Gastrocnemius medialis (tissue), 4 donors: ENCODE measurements around the gene LZTS3. TPM values are rescaled to one million over a fixed set of nuclear protein-coding genes. Genes with fewer than 3 reads are reported as not detected.

Source experiments
- ATAC-seq, 2 donors: fragments of 150-250 bp; one replicate each; pipeline ENCODE4 v1.9.1; 2016
- DNase-seq, 2 donors: peaks; one replicate each; pipeline ENCODE4 v3.0.0-alpha.2; 2019
- H3K27ac ChIP-seq, 4 donors: fragments of 200-600 bp; sonication (generic); 1 replicate in 1 of 4; 2 replicates in 3 of 4; pipeline ENCODE4 v1.5.1; 2016 to 2018; ENCODE audit warnings: mild to moderate bottlenecking in 2 of 4, moderate library complexity in 1 of 4
- H3K27me3 ChIP-seq, 3 donors: fragments of 200-600 bp; sonication (generic) in 2 of 3; 1 replicate in 1 of 3; 2 replicates in 2 of 3; pipeline versions ENCODE4 v1.5.1 to v1.6.0; 2016 to 2019; ENCODE audit warnings: mild to moderate bottlenecking in 1 of 3, moderate library complexity in 1 of 3
- H3K36me3 ChIP-seq, 2 donors: fragments of 200-600 bp; sonication (generic) in 1 of 2; one replicate each; pipeline ENCODE4 v1.5.1; 2017 to 2018
- H3K4me1 ChIP-seq, 2 donors: fragments of 200-600 bp; sonication (generic) in 1 of 2; one replicate each; pipeline ENCODE4 v1.5.1; 2016 to 2017; ENCODE audit warnings: mild to moderate bottlenecking in 2 of 2
- H3K4me3 ChIP-seq, 4 donors: fragments of 200-600 bp; sonication (generic) in 3 of 4; 1 replicate in 1 of 4; 2 replicates in 3 of 4; pipeline ENCODE4 v1.5.1; 2016 to 2019; ENCODE audit warnings: mild to moderate bottlenecking in 2 of 4
- H3K9me3 ChIP-seq, 3 donors: fragments of 200-600 bp; sonication (generic) in 2 of 3; 1 replicate in 1 of 3; 2 replicates in 2 of 3; pipeline ENCODE4 v1.5.1; 2016 to 2019
- POLR2A ChIP-seq, 2 donors: fragments of 450-650 bp; IDR thresholded peaks; one replicate each; pipeline ENCODE4 v1.6.1; 2017; ENCODE audit warnings: antibody characterized with exemption in 2 of 2, mild to moderate bottlenecking in 2 of 2, moderate library complexity in 2 of 2
- in situ Hi-C, 4 donors: fragments of 200-750 bp; cut with MboI; loops; one replicate each; pipeline versions ENCODE4 v1.15.0 to v1.8.0; 2017; ENCODE audit warnings: low sequenced_read_pairs in 4 of 4
- intact Hi-C: fragments of 100-400 bp; cut with DNase I; formaldehyde crosslinking; loops from one replicate; pipeline ENCODE4 v1.15.1; 2023; ENCODE audit warnings: low total_unique reads
- total RNA-seq, 4 donors: library from RNA; depleted of rRNA; stranded (reverse); fragments of >200 nt; gene quantifications; one replicate each; pipeline versions ENCODE4 v1.1.0 to v1.2.3, GENCODE V29; 2016
- TF ChIP-seq, protein P1 (sequence below), 5 experiments: fragments of 450-650 bp in 3 of 5; fragments of 200-600 bp in 2 of 5; sonication (generic) in 2 of 5; IDR thresholded peaks in 4 of 5; conservative IDR thresholded peaks in 1 of 5; 1 replicate in 4 of 5; 2 replicates in 1 of 5; pipeline ENCODE4 v1.5.1; 2016 to 2019; ENCODE audit warnings: antibody characterized with exemption in 5 of 5, mild to moderate bottlenecking in 3 of 5, moderate library complexity in 3 of 5

The LZTS3 gene
- total RNA-seq, 4 donors from 2014 or later, result 15.3 to 33.4 (median 18.9) TPM

- ATAC-seq, result no peak
- peaks cover 9% of the 10 kb centered on the region in 2 donors for H3K4me1 ChIP-seq
- TF ChIP-seq, protein P1, sequence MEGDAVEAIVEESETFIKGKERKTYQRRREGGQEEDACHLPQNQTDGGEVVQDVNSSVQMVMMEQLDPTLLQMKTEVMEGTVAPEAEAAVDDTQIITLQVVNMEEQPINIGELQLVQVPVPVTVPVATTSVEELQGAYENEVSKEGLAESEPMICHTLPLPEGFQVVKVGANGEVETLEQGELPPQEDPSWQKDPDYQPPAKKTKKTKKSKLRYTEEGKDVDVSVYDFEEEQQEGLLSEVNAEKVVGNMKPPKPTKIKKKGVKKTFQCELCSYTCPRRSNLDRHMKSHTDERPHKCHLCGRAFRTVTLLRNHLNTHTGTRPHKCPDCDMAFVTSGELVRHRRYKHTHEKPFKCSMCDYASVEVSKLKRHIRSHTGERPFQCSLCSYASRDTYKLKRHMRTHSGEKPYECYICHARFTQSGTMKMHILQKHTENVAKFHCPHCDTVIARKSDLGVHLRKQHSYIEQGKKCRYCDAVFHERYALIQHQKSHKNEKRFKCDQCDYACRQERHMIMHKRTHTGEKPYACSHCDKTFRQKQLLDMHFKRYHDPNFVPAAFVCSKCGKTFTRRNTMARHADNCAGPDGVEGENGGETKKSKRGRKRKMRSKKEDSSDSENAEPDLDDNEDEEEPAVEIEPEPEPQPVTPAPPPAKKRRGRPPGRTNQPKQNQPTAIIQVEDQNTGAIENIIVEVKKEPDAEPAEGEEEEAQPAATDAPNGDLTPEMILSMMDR (IDR thresholded peaks at IDR 0.05 in 4 of 5, conservative IDR thresholded peaks at IDR 0.05 in 1 of 5), result no peak
- TF ChIP-seq POLR2A (IDR thresholded peaks at IDR 0.05), result no peak
- in situ Hi-C loops (no loop called here), intact Hi-C loops (no loop called here)
- H3K4me3 ChIP-seq, result peak overlapping the region in 1 of 4 donors; percentile 24
- no peaks in the 10 kb centered on the region for H3K36me3 ChIP-seq
- no peak overlapping the region for H3K27ac ChIP-seq
- DNase-seq, result no peak
- H3K9me3 ChIP-seq, result no peaks in the 10 kb centered on the region
- no peaks in the 10 kb centered on the region for H3K27me3 ChIP-seq
These were observed 7.6 kb downstream of the LZTS3 start for GRCh38 chr20:3165473-3166337.

GRCh38 chr20:3164763-3165410 is 8.5 kb downstream of the LZTS3 start:
- Histone ChIP-seq H3K36me3 (no peaks in the 10 kb centered on the region), H3K9me3 (no peaks in the 10 kb centered on the region), H3K4me3 (peak overlapping the region in 1 of 4 donors; percentile 24), H3K27me3 (no peaks in the 10 kb centered on the region), H3K27ac (no peak overlapping the region), H3K4me1 (peaks cover 9% of the 10 kb centered on the region in 2 donors)
- DNase-seq (no peak), ATAC-seq (no peak)
- intact Hi-C loops (no loop called here), in situ Hi-C loops (no loop called here)
- TF ChIP-seq, protein P1 (IDR thresholded peaks at IDR 0.05 in 4 of 5, conservative IDR thresholded peaks at IDR 0.05 in 1 of 5), result no peak
- no peak for TF ChIP-seq POLR2A (IDR thresholded peaks at IDR 0.05)

GRCh38 chr20:3164043-3164762 is 9.1 kb downstream of the LZTS3 start:
- intact Hi-C loops, result no loop called here
- DNase-seq (no peak), ATAC-seq (no peak)
- Histone ChIP-seq H3K4me3 (peak overlapping the region in 1 of 4 donors; percentile 24), H3K36me3 (no peaks in the 10 kb centered on the region), H3K4me1 (peaks cover 9% of the 10 kb centered on the region in 2 donors), H3K27ac (peak overlapping the region in 3 of 4 donors; percentile 52 to 68 (median 61)), H3K27me3 (no peaks in the 10 kb centered on the region), H3K9me3 (no peaks in the 10 kb centered on the region)
- TF ChIP-seq, protein P1 (IDR thresholded peaks at IDR 0.05 in 4 of 5, conservative IDR thresholded peaks at IDR 0.05 in 1 of 5), result no peak
- no peak for TF ChIP-seq POLR2A (IDR thresholded peaks at IDR 0.05)
- in situ Hi-C loops, result no loop called here

DNA sequence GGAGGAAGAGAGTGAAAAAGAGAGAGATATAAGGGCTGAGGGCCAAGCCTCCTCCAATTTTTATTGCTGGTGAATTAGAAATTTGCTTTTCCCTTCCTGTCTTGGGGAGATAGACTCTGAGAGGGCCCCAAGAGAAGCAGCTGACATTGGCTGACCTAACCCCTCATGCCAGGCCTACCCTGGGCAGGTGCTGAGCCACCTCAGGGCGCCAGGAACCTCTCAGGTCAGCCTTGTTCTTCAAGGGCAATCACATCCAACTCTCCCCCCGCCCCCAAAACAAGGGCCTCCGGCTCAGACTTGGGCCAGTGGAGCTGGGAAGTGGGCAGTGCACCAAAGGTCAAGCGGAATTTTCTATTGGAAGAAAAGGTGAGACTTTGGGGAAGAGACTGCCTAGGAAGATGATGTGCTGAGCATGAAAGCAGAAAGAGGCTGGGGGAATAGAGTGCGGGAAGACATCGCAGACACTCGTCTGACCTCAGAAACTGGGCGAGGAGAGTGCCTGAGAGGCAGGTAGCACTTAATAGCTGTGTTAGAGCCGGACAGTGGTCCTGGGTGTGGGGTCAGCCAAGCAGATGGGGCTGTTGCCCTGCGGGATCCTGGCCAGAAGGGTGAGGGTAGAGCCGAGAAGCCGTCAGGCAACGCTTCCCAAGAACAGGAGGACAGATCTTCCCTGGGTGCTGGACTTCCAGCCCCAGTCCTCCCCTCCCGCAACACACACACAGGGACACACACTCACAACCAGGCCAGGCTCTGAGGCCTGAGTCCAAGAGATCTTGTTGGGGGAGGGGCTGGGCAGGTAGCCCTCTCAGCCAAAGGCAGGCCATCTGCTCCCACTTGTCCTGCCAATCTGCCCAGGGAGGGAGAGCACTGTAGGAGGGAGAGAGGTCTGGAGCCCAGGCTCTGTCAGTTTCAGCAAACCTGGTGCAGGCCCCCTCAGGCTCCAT is 10.0 kb downstream of the LZTS3 start:
- DNase-seq, result peak; percentile 24 to 52
- H3K4me3 ChIP-seq, result no peak overlapping the region
- H3K9me3 ChIP-seq, result no peaks in the 10 kb centered on the region
- TF ChIP-seq, protein P1 (IDR thresholded peaks at IDR 0.05 in 4 of 5, conservative IDR thresholded peaks at IDR 0.05 in 1 of 5), result no peak
- TF ChIP-seq POLR2A (IDR thresholded peaks at IDR 0.05), result no peak
- ATAC-seq, result peak in 1 of 2 donors; percentile 13
- H3K27ac ChIP-seq, result peak overlapping the region; percentile 52 to 68 (median 61)
- in situ Hi-C loops, result no loop called here
- intact Hi-C loops, result no loop called here
- peaks cover 12 to 14% of the 10 kb centered on the region in 2 donors for H3K4me1 ChIP-seq
- no peaks in the 10 kb centered on the region for H3K27me3 ChIP-seq
- no peaks in the 10 kb centered on the region for H3K36me3 ChIP-seq
